Measurements from ENCODE around the gene MCTP1. TPM values are rescaled to one million over a fixed set of nuclear protein-coding genes. Genes with fewer than 3 reads are reported as not detected.

MCTP1 gene
- total and polyA plus RNA-seq, 2 of the 8 experiments (the other 6 are each of a cell fraction or from before 2014, with no cell fraction given): 0.56 to 3.4 TPM

DNA sequence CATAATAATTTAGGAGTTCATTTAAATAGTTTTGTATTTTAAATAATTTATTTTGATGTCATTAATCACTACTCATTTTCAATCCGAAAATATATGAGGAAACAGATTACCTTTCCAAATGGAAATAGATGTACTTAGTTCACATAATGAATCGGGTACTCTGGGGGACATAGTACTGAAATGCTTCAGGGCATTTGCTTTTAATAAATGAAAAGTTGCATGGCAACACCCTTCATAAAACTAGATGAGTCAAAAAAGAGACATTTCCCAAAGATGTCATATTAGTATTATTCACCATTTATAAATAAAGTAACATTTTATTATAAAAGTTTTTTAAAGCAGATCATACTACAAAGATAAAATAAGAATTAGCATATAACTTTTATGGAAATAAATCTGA lies 177.8 kb downstream of the MCTP1 start:
- H3K79me1 ChIP-seq (ENCODE audit: low read depth, low read length): no peaks in the 10 kb centered on the region
- H2AFZ ChIP-seq (ENCODE audit: low read length): no peak overlapping the region
- no peaks in the 10 kb centered on the region for H4K20me1 ChIP-seq (replicated peaks in 1 of 2; ENCODE audit: control insufficient read depth in 1 of 2, insufficient read depth in 2 of 2, low read length in 2 of 2)
- no peak overlapping the region for H3K14ac ChIP-seq (ENCODE audit: insufficient read length)
- no peaks in the 10 kb centered on the region for H3K23me2 ChIP-seq (ENCODE audit: low read depth, low read length)
- H4K91ac ChIP-seq (replicated peaks; ENCODE audit: insufficient read length, low read length): no peak overlapping the region
- no peak overlapping the region for H3K27ac ChIP-seq (ENCODE audit: low read depth, low read length)
- no peak overlapping the region for H4K8ac ChIP-seq (ENCODE audit: extremely low read depth, insufficient read depth, low read length)
- no peak overlapping the region for H3K4me2 ChIP-seq (ENCODE audit: insufficient read depth in 1 of 2, low read depth in 2 of 2, low read length in 2 of 2)
- H3K4me3 ChIP-seq (ENCODE audit: extremely low read depth in 1 of 4, insufficient read depth in 2 of 4, low read depth in 3 of 4, low read length in 4 of 4): no peak overlapping the region
- no peak overlapping the region for H3K4ac ChIP-seq (replicated peaks; ENCODE audit: insufficient read length, low read depth, low read length)
- H3K23ac ChIP-seq (ENCODE audit: insufficient read length): no peak overlapping the region
- H3K56ac ChIP-seq (replicated peaks; ENCODE audit: insufficient read length, low read depth, low read length): no peak overlapping the region
- H2AK5ac ChIP-seq (ENCODE audit: low read depth, low read length): no peak overlapping the region
- H3K18ac ChIP-seq (ENCODE audit: extremely low read depth, low read length): no peak overlapping the region
- H3K79me2 ChIP-seq (ENCODE audit: control insufficient read depth in 1 of 2, insufficient read depth in 2 of 2, low read length in 2 of 2): no peaks in the 10 kb centered on the region
- no peaks in the 10 kb centered on the region for H3K27me3 ChIP-seq (replicated peaks in 1 of 4; ENCODE audit: control insufficient read depth in 3 of 4, extremely low read depth in 1 of 4, insufficient read depth in 3 of 4, low read length in 3 of 4)
- no peaks in the 10 kb centered on the region for H3K4me1 ChIP-seq (replicated peaks in 1 of 4; ENCODE audit: control insufficient read depth in 3 of 4, insufficient read depth in 4 of 4, low read length in 3 of 4)
- H2BK120ac ChIP-seq (replicated peaks; ENCODE audit: low read depth, low read length): no peak overlapping the region
- H2BK20ac ChIP-seq (ENCODE audit: low read length): no peak overlapping the region
- FAIRE-seq: no peak
- H3K36me3 ChIP-seq (ENCODE audit: control insufficient read depth in 2 of 4, insufficient read depth in 4 of 4, low read length in 3 of 4): no peaks in the 10 kb centered on the region
- H2BK12ac ChIP-seq (ENCODE audit: low read depth, low read length): no peak overlapping the region
- no peak overlapping the region for H2BK5ac ChIP-seq (ENCODE audit: low read depth, low read length)
- DNase-seq (ENCODE audit: low read depth in 1 of 2, low spot score in 2 of 2): no peak
- no peak overlapping the region for H3K9ac ChIP-seq (replicated peaks in 1 of 4; ENCODE audit: extremely low read depth in 1 of 4, low read depth in 3 of 4, low read length in 3 of 4)
- 96% methylated on average over 2 of the region's 2 CpGs; no CpG with 5 or more reads in 1 of the 2 experiments for WGBS, 2 experiments (ENCODE audit: extremely low coverage in 1 of 2, insufficient coverage in 1 of 2, insufficient read length in 1 of 2, insufficient replicate concordance in 2 of 2, low coverage in 1 of 2, low lambda C conversion rate in 2 of 2, missing lambda C conversion rate in 1 of 2)
- H3K9me3 ChIP-seq (ENCODE audit: insufficient read depth in 2 of 2, low read depth in 1 of 2, low read length in 1 of 2): no peaks in the 10 kb centered on the region
- CTCF ChIA-PET (ENCODE audit: partially characterized antibody): no interaction called here
- POLR2A ChIA-PET (ENCODE audit: partially characterized antibody): no interaction called here
- H2BK15ac ChIP-seq (ENCODE audit: low read length): no peak overlapping the region
- H4K5ac ChIP-seq (ENCODE audit: insufficient read length, low read depth, low read length): no peak overlapping the region
- TF ChIP-seq SIRT6 (IDR thresholded peaks at IDR 0.05; ENCODE audit: low read length) (no peak), SUZ12 (IDR thresholded peaks at IDR 0.05; ENCODE audit: low read length) (no peak), CEBPB (IDR thresholded peaks at IDR 0.05; ENCODE audit: low read depth, low read length) (no peak), SP1 (IDR thresholded peaks at IDR 0.05; ENCODE audit: low read depth, low read length) (no peak)

All from H1 (cell line).